GM12865 (cell line): ENCODE results near the gene TFF1.
A peak's percentile ranks its signal among the peaks of the same experiment; 100 is the strongest.

Experiments used
- DNase-seq: peaks from one replicate; pipeline ENCODE4 v3.0.0; 2010; ENCODE audit warnings: low read depth
- H3K4me3 ChIP-seq: 2 replicates; pipeline ENCODE4 v1.5.1; 2011; ENCODE audit warnings: mild to moderate bottlenecking, low read depth, low read length, control low read depth
- CTCF ChIP-seq: IDR thresholded peaks from 2 replicates; pipeline ENCODE4 v1.5.1; 2011; ENCODE audit warnings: low read length, control low read depth, low read depth, inconsistent platforms; ENCODE audit not compliant: insufficient read depth; ENCODE audit errors: missing control alignments

TFF1 gene

GRCh38 chr21:42332557-42333317 lies 33.6 kb downstream of the TFF1 start:
- DNase-seq, result no peak
- no peak for TF ChIP-seq CTCF
- H3K4me3 ChIP-seq, result no peak overlapping the region

DNA sequence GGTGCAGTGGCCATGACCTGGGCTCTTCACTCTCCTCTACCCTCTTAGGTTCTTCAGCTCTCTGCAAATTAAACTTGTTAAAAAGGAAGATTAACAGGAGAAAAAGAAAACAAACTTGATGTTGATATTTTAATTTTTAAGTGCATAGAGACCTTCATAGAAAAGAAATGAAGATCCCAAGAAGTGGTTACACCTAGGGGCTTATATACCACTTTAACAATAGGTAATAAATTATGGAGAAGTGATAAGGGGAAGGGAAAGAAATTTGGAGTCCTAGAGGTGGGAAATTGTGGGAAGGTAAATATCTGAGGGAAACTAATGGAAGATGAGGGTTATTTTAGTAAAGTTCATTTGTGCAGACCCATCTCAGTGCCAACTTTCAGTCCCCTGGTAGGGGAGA lies 34.7 kb downstream of the TFF1 start:
- no peak for DNase-seq
- no peak overlapping the region for H3K4me3 ChIP-seq

GRCh38 chr21:42330380-42331371 lies 35.7 kb downstream of the TFF1 start:
- no peak for TF ChIP-seq CTCF
- peak; percentile 44 for DNase-seq
- no peak overlapping the region for H3K4me3 ChIP-seq

More for the DNA sequence above, 34.7 kb downstream of the TFF1 start:
- no peak for TF ChIP-seq CTCF

GRCh38 chr21:42324896-42325295 lies 41.4 kb downstream of the TFF1 start:
- no peak for DNase-seq
- TF ChIP-seq CTCF, result no peak
- H3K4me3 ChIP-seq, result no peak overlapping the region

DNA sequence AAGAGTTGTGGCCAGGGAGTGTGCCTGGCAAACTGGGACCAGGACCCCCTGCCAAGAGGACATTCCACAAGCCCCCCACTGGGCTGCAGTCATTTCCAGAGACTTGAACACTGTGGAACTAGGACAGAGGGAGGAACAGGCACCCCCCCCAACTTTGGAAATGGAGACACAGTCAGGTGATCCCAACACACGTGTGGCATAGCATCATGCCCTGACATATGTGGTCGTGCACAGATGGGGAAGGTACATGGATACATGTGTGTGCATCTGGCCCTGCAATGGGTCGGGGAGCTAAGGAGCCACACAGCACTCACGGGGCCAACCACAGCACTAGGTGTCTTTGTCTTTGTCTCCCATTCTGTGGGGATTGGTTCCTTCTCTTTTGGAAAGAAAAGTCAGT lies 44.5 kb downstream of the TFF1 start:
- no peak for TF ChIP-seq CTCF
- no peak overlapping the region for H3K4me3 ChIP-seq
- DNase-seq, result no peak

GRCh38 chr21:42321231-42321630 lies 45.1 kb downstream of the TFF1 start:
- H3K4me3 ChIP-seq, result no peak overlapping the region
- TF ChIP-seq CTCF, result no peak
- no peak for DNase-seq
